GM06990 (cell line): ENCODE data around the gene CACNA1C.

Experiments used
- DNase-seq: peaks from one replicate; pipeline ENCODE4 v3.0.0-alpha.2; 2011; ENCODE audit not compliant: insufficient read length; ENCODE audit errors: extremely low read depth
- H3K27me3 ChIP-seq: replicated peaks from 2 replicates; pipeline ENCODE4 v1.6.0; 2011; ENCODE audit warnings: low read length; ENCODE audit not compliant: control insufficient read depth, insufficient read depth
- H3K36me3 ChIP-seq: 2 replicates; pipeline ENCODE4 v1.5.1; 2011; ENCODE audit warnings: low read length; ENCODE audit not compliant: control insufficient read depth, insufficient read depth
- H3K4me3 ChIP-seq: replicated peaks from 2 replicates; pipeline ENCODE4 v1.5.1; 2011; ENCODE audit warnings: low read depth, mild to moderate bottlenecking, control low read depth, low read length
- TF ChIP-seq, protein P1 (sequence below): IDR thresholded peaks from 2 replicates; pipeline ENCODE4 v1.5.1; 2011; ENCODE audit warnings: low read length, control low read depth, mild to moderate bottlenecking, inconsistent platforms; ENCODE audit not compliant: insufficient read depth, poor library complexity, severe bottlenecking

The CACNA1C gene

GRCh38 chr12:2039034-2039433 lies 13.8 kb upstream of the CACNA1C start:
- Histone ChIP-seq H3K4me3 (no peak overlapping the region), H3K27me3 (no peaks in the 10 kb centered on the region; the same call in 1 of the 2 replicates), H3K36me3 (no peaks in the 10 kb centered on the region)
- no peak for DNase-seq
- TF ChIP-seq, protein P1, sequence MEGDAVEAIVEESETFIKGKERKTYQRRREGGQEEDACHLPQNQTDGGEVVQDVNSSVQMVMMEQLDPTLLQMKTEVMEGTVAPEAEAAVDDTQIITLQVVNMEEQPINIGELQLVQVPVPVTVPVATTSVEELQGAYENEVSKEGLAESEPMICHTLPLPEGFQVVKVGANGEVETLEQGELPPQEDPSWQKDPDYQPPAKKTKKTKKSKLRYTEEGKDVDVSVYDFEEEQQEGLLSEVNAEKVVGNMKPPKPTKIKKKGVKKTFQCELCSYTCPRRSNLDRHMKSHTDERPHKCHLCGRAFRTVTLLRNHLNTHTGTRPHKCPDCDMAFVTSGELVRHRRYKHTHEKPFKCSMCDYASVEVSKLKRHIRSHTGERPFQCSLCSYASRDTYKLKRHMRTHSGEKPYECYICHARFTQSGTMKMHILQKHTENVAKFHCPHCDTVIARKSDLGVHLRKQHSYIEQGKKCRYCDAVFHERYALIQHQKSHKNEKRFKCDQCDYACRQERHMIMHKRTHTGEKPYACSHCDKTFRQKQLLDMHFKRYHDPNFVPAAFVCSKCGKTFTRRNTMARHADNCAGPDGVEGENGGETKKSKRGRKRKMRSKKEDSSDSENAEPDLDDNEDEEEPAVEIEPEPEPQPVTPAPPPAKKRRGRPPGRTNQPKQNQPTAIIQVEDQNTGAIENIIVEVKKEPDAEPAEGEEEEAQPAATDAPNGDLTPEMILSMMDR: no peak

- no peak overlapping the region for H3K4me3 ChIP-seq
- no peak for DNase-seq
- H3K27me3 ChIP-seq: no peaks in the 10 kb centered on the region; the same call in 1 of the 2 replicates
- no peaks in the 10 kb centered on the region for H3K36me3 ChIP-seq
- TF ChIP-seq, protein P1: no peak
Observed at GRCh38 chr12:2043054-2043453, 9.7 kb upstream of the CACNA1C start.

- TF ChIP-seq, protein P1: no peak
- no peak for DNase-seq
- H3K36me3 ChIP-seq: no peaks in the 10 kb centered on the region
- H3K27me3 ChIP-seq: no peaks in the 10 kb centered on the region; the same call in 1 of the 2 replicates
- no peak overlapping the region for H3K4me3 ChIP-seq
Observed at GRCh38 chr12:2044165-2044564, 8.6 kb upstream of the CACNA1C start.

- Histone ChIP-seq H3K36me3 (no peaks in the 10 kb centered on the region), H3K27me3 (peaks cover 1% of the 10 kb centered on the region; the same call in 1 of the 2 replicates), H3K4me3 (no peak overlapping the region)
- DNase-seq: no peak
- TF ChIP-seq, protein P1: no peak
Observed at GRCh38 chr12:2046957-2047356, 5.8 kb upstream of the CACNA1C start.

DNA sequence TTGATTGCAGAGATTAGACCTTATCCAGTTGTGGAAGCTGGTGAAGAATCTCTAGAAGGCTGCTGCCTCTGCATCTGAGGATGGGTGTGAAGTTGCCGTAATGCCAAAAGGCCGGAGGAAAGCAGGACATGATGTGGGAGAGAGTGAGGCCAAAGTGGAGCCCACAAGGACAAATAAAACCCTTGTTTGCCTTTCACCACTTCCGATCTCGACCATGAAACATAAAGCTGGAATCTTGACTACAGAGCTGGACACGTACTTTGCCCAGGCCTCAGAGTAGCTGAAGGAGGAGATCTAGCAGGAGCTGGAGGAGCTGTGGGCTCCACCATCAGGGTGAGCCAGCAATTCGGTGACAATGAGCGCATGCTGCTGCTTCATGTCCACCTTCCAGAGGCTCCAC lies 5.0 kb upstream of the CACNA1C start:
- DNase-seq: no peak
- Histone ChIP-seq H3K27me3 (peaks cover 1% of the 10 kb centered on the region; the same call in 1 of the 2 replicates), H3K36me3 (no peaks in the 10 kb centered on the region), H3K4me3 (no peak overlapping the region)
- TF ChIP-seq, protein P1: no peak
